SU-DHL-6 (cell line): ENCODE measurements around the gene ABTB1.

Experiments
- H2AFZ ChIP-seq: fragments of 200-600 bp; sonication (generic); 2 replicates; pipeline ENCODE4 v1.6.1; 2014; ENCODE audit warnings: low read depth, mild to moderate bottlenecking, moderate library complexity, mixed read lengths, antibody characterized with exemption, low read length; ENCODE audit not compliant: severe bottlenecking
- H3F3A ChIP-seq: fragments of 200-600 bp; shearing (Covaris generic); 2 replicates; pipeline ENCODE4 v1.6.0; 2016; ENCODE audit warnings: antibody characterized with exemption, mild to moderate bottlenecking; ENCODE audit not compliant: insufficient read depth
- H3K27ac ChIP-seq: fragments of 200-600 bp; sonication (generic); 2 replicates; pipeline ENCODE4 v1.5.1; 2016; ENCODE audit warnings: low read depth, mild to moderate bottlenecking, low read length, moderate library complexity, mixed read lengths
- H3K27me3 ChIP-seq: fragments of 200-600 bp; sonication (generic), shearing (Covaris generic); 2 replicates; pipeline ENCODE4 v1.6.0; 2014; ENCODE audit warnings: mild to moderate bottlenecking, low read length
- H3K36me3 ChIP-seq: fragments of 200-600 bp; sonication (generic); 2 replicates; pipeline ENCODE4 v1.6.1; 2014; ENCODE audit warnings: mild to moderate bottlenecking, low read length, mixed read lengths
- H3K4me2 ChIP-seq: fragments of 300-600, 200-600 bp; shearing (Covaris generic), sonication (generic); 2 replicates; pipeline ENCODE4 v1.6.0; 2014; ENCODE audit warnings: low read length, low read depth, mild to moderate bottlenecking; ENCODE audit not compliant: poor library complexity, severe bottlenecking
- H3K4me3 ChIP-seq: fragments of 200-600 bp; sonication (generic); 2 replicates; pipeline ENCODE4 v1.5.1; 2014; ENCODE audit warnings: antibody characterized with exemption, low read length, mild to moderate bottlenecking, mixed read lengths; ENCODE audit not compliant: insufficient read depth, poor library complexity, severe bottlenecking
- H3K79me2 ChIP-seq: fragments of 200-600 bp; sonication (generic); 2 replicates; pipeline ENCODE4 v1.6.1; 2014; ENCODE audit warnings: mild to moderate bottlenecking, low read length, moderate library complexity; ENCODE audit not compliant: insufficient read depth
- H3K9ac ChIP-seq: fragments of 200-600 bp; sonication (generic); 2 replicates; pipeline ENCODE4 v1.7.0; 2014; ENCODE audit warnings: mild to moderate bottlenecking, low read length
- H3K9me2 ChIP-seq: fragments of 200-600 bp; sonication (generic); replicated peaks from 2 replicates; pipeline ENCODE4 v1.6.1; 2014; ENCODE audit warnings: low read length; ENCODE audit not compliant: insufficient read depth
- H3K9me3 ChIP-seq: fragments of 200-600 bp; sonication (generic); 2 replicates; pipeline ENCODE4 v1.6.1; 2014; ENCODE audit warnings: low read length, mixed read lengths; ENCODE audit not compliant: insufficient read depth
- H4K20me1 ChIP-seq: fragments of 200-600 bp; sonication (generic); 2 replicates; pipeline ENCODE4 v1.6.1; 2014; ENCODE audit warnings: low read depth, mild to moderate bottlenecking, antibody characterized with exemption, low read length, moderate library complexity, mixed read lengths
- EZH2phosphoT487 ChIP-seq: fragments of 200-600 bp; sonication (generic), shearing (Covaris generic); conservative IDR thresholded peaks from 2 replicates; pipeline ENCODE4 v1.6.1; 2018; ENCODE audit warnings: mild to moderate bottlenecking, antibody characterized with exemption, low read length, moderate library complexity, mixed read lengths
- TF ChIP-seq, protein P1 (sequence below): fragments of 200-600 bp; sonication (generic); IDR thresholded peaks from one replicate; pipeline ENCODE4 v1.5.1; 2017; ENCODE audit warnings: antibody characterized with exemption, mild to moderate bottlenecking, low read length, moderate library complexity; ENCODE audit not compliant: insufficient read depth, poor library complexity, severe bottlenecking

ABTB1 gene

DNA sequence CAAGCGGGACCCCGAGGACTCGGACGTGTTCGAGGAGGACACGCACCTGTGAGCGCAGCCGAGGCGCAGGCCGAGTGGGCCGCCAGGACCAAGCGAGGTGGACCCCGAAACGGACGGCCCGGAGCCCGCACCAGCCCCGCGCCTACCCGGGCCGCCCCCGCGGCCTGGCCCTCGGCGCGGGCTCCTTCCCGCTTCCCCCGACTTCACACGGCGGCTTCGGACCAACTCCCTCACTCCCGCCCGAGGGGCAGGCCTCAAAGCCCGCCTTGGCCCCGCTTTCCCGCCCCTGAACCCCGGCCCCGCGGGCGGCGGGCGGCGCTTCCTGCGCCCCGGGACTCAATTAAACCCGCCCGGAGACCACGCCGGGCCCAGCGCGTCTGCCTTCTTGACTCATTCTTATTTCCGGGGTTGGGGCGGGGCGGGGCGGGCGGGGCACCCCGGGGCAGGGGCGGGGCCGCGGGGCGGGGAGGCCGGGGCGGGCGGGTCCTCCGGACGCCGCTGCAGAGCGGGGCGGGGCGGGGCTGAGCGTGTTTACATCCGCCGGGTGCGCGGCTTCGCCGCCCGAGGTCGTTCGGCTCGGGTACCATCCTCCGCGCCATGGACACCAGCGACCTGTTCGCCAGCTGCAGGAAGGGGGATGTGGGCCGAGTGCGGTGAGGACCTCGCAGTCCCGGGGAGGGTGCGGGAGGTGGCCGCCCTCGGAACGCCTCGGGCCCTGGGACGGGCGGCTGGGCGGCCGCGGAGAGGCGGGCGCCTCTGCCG is at the start of gene ABTB1:
ABTB1 (plus strand) TSS at position 524 of the 762 bp plus-strand sequence; CDS start at position 598, 74 bp downstream.
- Histone ChIP-seq H3K27me3 (no peaks in the 10 kb centered on the region), H3K4me3 (peak within 1 kb of the TSS; percentile 79), H4K20me1 (no peaks in the 10 kb centered on the region), H2AFZ (peak within 1 kb of the TSS; percentile 89), H3K27ac (peak within 1 kb of the TSS; percentile 51), H3K9me3 (no peaks in the 10 kb centered on the region), H3F3A (no peaks in the 10 kb centered on the region), H3K79me2 (no peaks in the 10 kb centered on the region), H3K9ac (peak within 1 kb of the TSS; percentile 73), H3K4me2 (peak within 1 kb of the TSS; percentile 75), H3K36me3 (no peaks in the 10 kb centered on the region), H3K9me2 (no peaks in the 10 kb centered on the region)
- TF ChIP-seq, protein P1, sequence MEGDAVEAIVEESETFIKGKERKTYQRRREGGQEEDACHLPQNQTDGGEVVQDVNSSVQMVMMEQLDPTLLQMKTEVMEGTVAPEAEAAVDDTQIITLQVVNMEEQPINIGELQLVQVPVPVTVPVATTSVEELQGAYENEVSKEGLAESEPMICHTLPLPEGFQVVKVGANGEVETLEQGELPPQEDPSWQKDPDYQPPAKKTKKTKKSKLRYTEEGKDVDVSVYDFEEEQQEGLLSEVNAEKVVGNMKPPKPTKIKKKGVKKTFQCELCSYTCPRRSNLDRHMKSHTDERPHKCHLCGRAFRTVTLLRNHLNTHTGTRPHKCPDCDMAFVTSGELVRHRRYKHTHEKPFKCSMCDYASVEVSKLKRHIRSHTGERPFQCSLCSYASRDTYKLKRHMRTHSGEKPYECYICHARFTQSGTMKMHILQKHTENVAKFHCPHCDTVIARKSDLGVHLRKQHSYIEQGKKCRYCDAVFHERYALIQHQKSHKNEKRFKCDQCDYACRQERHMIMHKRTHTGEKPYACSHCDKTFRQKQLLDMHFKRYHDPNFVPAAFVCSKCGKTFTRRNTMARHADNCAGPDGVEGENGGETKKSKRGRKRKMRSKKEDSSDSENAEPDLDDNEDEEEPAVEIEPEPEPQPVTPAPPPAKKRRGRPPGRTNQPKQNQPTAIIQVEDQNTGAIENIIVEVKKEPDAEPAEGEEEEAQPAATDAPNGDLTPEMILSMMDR, result no peak

DNA sequence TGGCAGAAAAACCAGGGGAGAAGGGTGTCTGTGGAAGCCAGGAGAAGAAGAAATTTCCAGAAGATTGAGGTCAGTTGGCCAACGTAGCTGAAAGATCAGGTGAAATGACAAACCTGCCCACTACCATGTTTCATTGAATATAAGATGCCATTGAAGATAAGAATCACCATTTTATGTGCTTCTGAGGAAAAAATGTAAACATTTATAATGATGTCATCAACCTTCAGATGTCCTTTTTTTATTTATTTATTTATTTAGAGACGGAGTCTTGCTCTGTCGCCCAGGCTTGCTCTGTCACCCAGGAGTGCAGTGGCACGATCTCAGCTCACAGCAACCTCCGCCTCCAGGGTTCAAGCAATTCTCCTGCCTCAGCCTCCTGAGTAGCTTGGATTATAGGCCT is 48.7 kb upstream of the ABTB1 start:
- H3K4me3 ChIP-seq, result no peak overlapping the region

DNA sequence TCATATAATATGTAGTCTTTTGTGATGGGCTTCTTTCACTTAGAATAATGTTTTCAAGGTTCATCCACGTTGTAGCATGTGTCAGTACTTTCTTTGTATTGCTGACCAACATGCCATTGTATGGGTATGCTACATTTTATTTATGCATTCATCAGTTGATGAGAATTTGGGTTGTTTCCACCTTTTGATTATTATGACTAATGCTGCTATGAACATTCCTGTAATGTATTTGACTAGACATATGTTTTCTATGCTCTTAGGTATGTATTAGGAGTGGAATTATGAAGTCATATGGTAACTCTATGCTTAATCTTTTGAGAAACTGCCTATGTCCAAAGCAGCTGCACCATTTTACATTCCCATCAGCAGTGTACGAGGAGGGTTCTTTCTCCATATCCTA is 46.9 kb upstream of the ABTB1 start:
- TF ChIP-seq EZH2phosphoT487, result no peak
- TF ChIP-seq, protein P1, result no peak
- Histone ChIP-seq H3F3A (peaks cover 8% of the 10 kb centered on the region; the same call in 1 of the 2 replicates), H2AFZ (no peak overlapping the region), H4K20me1 (no peaks in the 10 kb centered on the region), H3K4me3 (no peak overlapping the region), H3K9me3 (no peaks in the 10 kb centered on the region), H3K9me2 (no peaks in the 10 kb centered on the region), H3K36me3 (no peaks in the 10 kb centered on the region), H3K9ac (no peak overlapping the region), H3K27ac (no peak overlapping the region), H3K27me3 (no peaks in the 10 kb centered on the region), H3K4me2 (no peak overlapping the region), H3K79me2 (no peaks in the 10 kb centered on the region)

More for the DNA sequence above, 48.7 kb upstream of the ABTB1 start:
- no peak overlapping the region for H3K27ac ChIP-seq
- no peaks in the 10 kb centered on the region for H4K20me1 ChIP-seq
- H3K36me3 ChIP-seq, result peaks cover 3% of the 10 kb centered on the region; the same call in 1 of the 2 replicates
- peaks cover 8% of the 10 kb centered on the region; the same call in 1 of the 2 replicates for H3F3A ChIP-seq
- H2AFZ ChIP-seq, result no peak overlapping the region
- no peaks in the 10 kb centered on the region for H3K9me3 ChIP-seq
- no peaks in the 10 kb centered on the region for H3K27me3 ChIP-seq
- TF ChIP-seq, protein P1, result no peak
- no peak for TF ChIP-seq EZH2phosphoT487
- no peak overlapping the region for H3K4me2 ChIP-seq
- H3K79me2 ChIP-seq, result no peaks in the 10 kb centered on the region
- no peak overlapping the region for H3K9ac ChIP-seq
- no peaks in the 10 kb centered on the region for H3K9me2 ChIP-seq
